ENCODE data around the gene SPTSSA. TPM values are rescaled to one million over a fixed set of nuclear protein-coding genes. Genes with fewer than 3 reads are reported as not detected.

Gene SPTSSA
- polyA plus RNA-seq, 1 experiment = 32.5 TPM

GRCh38 chr14:34502001-34502400, 40.0 kb upstream of the SPTSSA start:
- Histone ChIP-seq H3K27ac (ENCODE audit: low read depth, low read length) (no peak overlapping the region), H3K4me3 (ENCODE audit: low read depth, low read length) (no peak overlapping the region), H3K9me3 (ENCODE audit: control insufficient read depth, insufficient read depth, low read length) (no peaks in the 10 kb centered on the region), H3K27me3 (ENCODE audit: control insufficient read depth, insufficient read depth, low read length) (no peaks in the 10 kb centered on the region)
- no peak for DNase-seq (ENCODE audit: low read depth, low spot score)
- no peak for TF ChIP-seq CTCF (IDR thresholded peaks at IDR 0.05; ENCODE audit: low read depth, low read length)
- ChIA-PET POLR2A (interaction anchor here (1.0 kb wide), 1 partner anchor 42 kb away, joined by 4 read pairs; no protein-coding TSS in a partner anchor), CTCF (interaction anchor here (1.1 to 2.1 kb wide), 2 partner anchors 170 to 179 kb away, joined by 4 to 16 read pairs; no protein-coding TSS in a partner anchor)

GRCh38 chr14:34501004-34501580, 39.1 kb upstream of the SPTSSA start:
- CTCF ChIA-PET = interaction anchor here (2.1 kb wide), 1 partner anchor 178 kb away, joined by 16 read pairs; no protein-coding TSS in a partner anchor
- no peak overlapping the region for H3K27ac ChIP-seq (ENCODE audit: low read depth, low read length)
- POLR2A ChIA-PET = no interaction called here
- H3K9me3 ChIP-seq (ENCODE audit: control insufficient read depth, insufficient read depth, low read length) = no peaks in the 10 kb centered on the region
- no peak for DNase-seq (ENCODE audit: low read depth, low spot score)
- no peaks in the 10 kb centered on the region for H3K27me3 ChIP-seq (ENCODE audit: control insufficient read depth, insufficient read depth, low read length)
- no peak for TF ChIP-seq CTCF (IDR thresholded peaks at IDR 0.05; ENCODE audit: low read depth, low read length)
- H3K4me3 ChIP-seq (ENCODE audit: low read depth, low read length) = no peak overlapping the region

GRCh38 chr14:34498684-34499412, 36.8 kb upstream of the SPTSSA start:
- ChIA-PET CTCF (interaction anchor here (0.6 kb wide), 1 partner anchor 8 kb away, joined by 3 read pairs; no protein-coding TSS in a partner anchor), POLR2A (interaction anchor here (0.6 kb wide), 1 partner anchor 47 kb away, joined by 3 read pairs; no protein-coding TSS in a partner anchor)
- TF ChIP-seq CTCF (IDR thresholded peaks at IDR 0.05; ENCODE audit: low read depth, low read length) = 0 out of 2 replicates have a peak, but pooled peaks have one; percentile 39
- Histone ChIP-seq H3K27ac (ENCODE audit: low read depth, low read length) (no peak overlapping the region), H3K4me3 (ENCODE audit: low read depth, low read length) (no peak overlapping the region), H3K27me3 (ENCODE audit: control insufficient read depth, insufficient read depth, low read length) (no peaks in the 10 kb centered on the region), H3K9me3 (ENCODE audit: control insufficient read depth, insufficient read depth, low read length) (no peaks in the 10 kb centered on the region)
- no peak for DNase-seq (ENCODE audit: low read depth, low spot score)

- no peak overlapping the region; the same call in 1 of the 2 replicates for H3K4me3 ChIP-seq (ENCODE audit: low read depth, low read length)
- TF ChIP-seq CTCF (IDR thresholded peaks at IDR 0.05; ENCODE audit: low read depth, low read length) = peak; percentile 40
- H3K9me3 ChIP-seq (ENCODE audit: control insufficient read depth, insufficient read depth, low read length) = no peaks in the 10 kb centered on the region
- ChIA-PET CTCF (interaction anchor here (0.6 to 2.0 kb wide), 5 partner anchors 9 to 173 kb away, joined by 3 to 6 read pairs (median 4); no protein-coding TSS in a partner anchor), POLR2A (interaction anchor here (0.7 to 1.0 kb wide), 5 partner anchors 15 to 435 kb away, joined by 3 to 15 read pairs (median 3); partner anchors contain the start of gene SPTSSA)
- no peaks in the 10 kb centered on the region for H3K27me3 ChIP-seq (ENCODE audit: control insufficient read depth, insufficient read depth, low read length)
- peak overlapping the region; percentile 96 for H3K27ac ChIP-seq (ENCODE audit: low read depth, low read length)
- DNase-seq (ENCODE audit: low read depth, low spot score) = peak; percentile 98
These were observed 34.9 kb upstream of the SPTSSA start for GRCh38 chr14:34496679-34497513.
